ENCODE measurements around the gene CAPN1.
"Not testable (repeated sequence)": the region's sequence is repeated elsewhere in the genome, so short reads cannot be mapped to it uniquely, and the experiment has no call there.

Gene CAPN1

GRCh38 chr11:65148657-65149056 is 33.1 kb upstream of the CAPN1 start:
- Histone ChIP-seq H3K27me3 (ENCODE audit: control insufficient read depth, insufficient read depth, low read length) (no peaks in the 10 kb centered on the region), H3K9ac (ENCODE audit: low read length) (no peak overlapping the region), H3K27ac (ENCODE audit: low read depth, low read length) (no peak overlapping the region), H3K36me3 (ENCODE audit: control insufficient read depth, insufficient read depth, low read length) (no peaks in the 10 kb centered on the region), H3K4me3 (ENCODE audit: low read length) (no peak overlapping the region), H3K4me1 (ENCODE audit: control insufficient read depth, insufficient read depth, low read length) (no peaks in the 10 kb centered on the region)

GRCh38 chr11:65150131-65150508 is 31.6 kb upstream of the CAPN1 start:
- not testable (repeated sequence) for H3K4me1 ChIP-seq (ENCODE audit: control insufficient read depth, insufficient read depth, low read length); H3K9ac ChIP-seq (ENCODE audit: low read length); H3K4me3 ChIP-seq (ENCODE audit: low read length); H3K36me3 ChIP-seq (ENCODE audit: control insufficient read depth, insufficient read depth, low read length); H3K27me3 ChIP-seq (ENCODE audit: control insufficient read depth, insufficient read depth, low read length); H3K27ac ChIP-seq (ENCODE audit: low read depth, low read length)

- Histone ChIP-seq H3K4me1 (ENCODE audit: control insufficient read depth, insufficient read depth, low read length) (no peaks in the 10 kb centered on the region), H3K36me3 (ENCODE audit: control insufficient read depth, insufficient read depth, low read length) (no peaks in the 10 kb centered on the region), H3K4me3 (ENCODE audit: low read length) (no peak overlapping the region), H3K27ac (ENCODE audit: low read depth, low read length) (peak overlapping the region; percentile 18), H3K9ac (ENCODE audit: low read length) (no peak overlapping the region), H3K27me3 (ENCODE audit: control insufficient read depth, insufficient read depth, low read length) (no peaks in the 10 kb centered on the region)
Measured at GRCh38 chr11:65150509-65151299, 31.0 kb upstream of the CAPN1 start.

- H3K4me3 ChIP-seq (ENCODE audit: low read length): no peak overlapping the region
- H3K36me3 ChIP-seq (ENCODE audit: control insufficient read depth, insufficient read depth, low read length): no peaks in the 10 kb centered on the region
- H3K9ac ChIP-seq (ENCODE audit: low read length): no peak overlapping the region
- no peaks in the 10 kb centered on the region for H3K4me1 ChIP-seq (ENCODE audit: control insufficient read depth, insufficient read depth, low read length)
- no peak overlapping the region for H3K27ac ChIP-seq (ENCODE audit: low read depth, low read length)
- H3K27me3 ChIP-seq (ENCODE audit: control insufficient read depth, insufficient read depth, low read length): no peaks in the 10 kb centered on the region
Measured at GRCh38 chr11:65151331-65151899, 30.3 kb upstream of the CAPN1 start.

GRCh38 chr11:65152122-65152521 is 29.6 kb upstream of the CAPN1 start:
- H3K4me1 ChIP-seq (ENCODE audit: control insufficient read depth, insufficient read depth, low read length): no peaks in the 10 kb centered on the region
- H3K27ac ChIP-seq (ENCODE audit: low read depth, low read length): no peak overlapping the region

GRCh38 chr11:65156256-65156655 is 25.5 kb upstream of the CAPN1 start:
- Histone ChIP-seq H3K36me3 (ENCODE audit: control insufficient read depth, insufficient read depth, low read length) (no peaks in the 10 kb centered on the region), H3K27ac (ENCODE audit: low read depth, low read length) (no peak overlapping the region), H3K27me3 (ENCODE audit: control insufficient read depth, insufficient read depth, low read length) (no peaks in the 10 kb centered on the region), H3K9ac (ENCODE audit: low read length) (no peak overlapping the region), H3K4me3 (ENCODE audit: low read length) (no peak overlapping the region), H3K4me1 (ENCODE audit: control insufficient read depth, insufficient read depth, low read length) (no peaks in the 10 kb centered on the region)

More at GRCh38 chr11:65152122-65152521, 29.6 kb upstream of the CAPN1 start:
- Histone ChIP-seq H3K9ac (ENCODE audit: low read length) (no peak overlapping the region), H3K4me3 (ENCODE audit: low read length) (no peak overlapping the region), H3K36me3 (ENCODE audit: control insufficient read depth, insufficient read depth, low read length) (no peaks in the 10 kb centered on the region), H3K27me3 (ENCODE audit: control insufficient read depth, insufficient read depth, low read length) (no peaks in the 10 kb centered on the region)

GRCh38 chr11:65156926-65157325 is 24.8 kb upstream of the CAPN1 start:
- Histone ChIP-seq H3K4me1 (ENCODE audit: control insufficient read depth, insufficient read depth, low read length) (no peaks in the 10 kb centered on the region), H3K36me3 (ENCODE audit: control insufficient read depth, insufficient read depth, low read length) (no peaks in the 10 kb centered on the region), H3K27ac (ENCODE audit: low read depth, low read length) (no peak overlapping the region), H3K27me3 (ENCODE audit: control insufficient read depth, insufficient read depth, low read length) (no peaks in the 10 kb centered on the region), H3K4me3 (ENCODE audit: low read length) (no peak overlapping the region), H3K9ac (ENCODE audit: low read length) (no peak overlapping the region)

GRCh38 chr11:65157336-65157735 is 24.4 kb upstream of the CAPN1 start:
- Histone ChIP-seq H3K36me3 (ENCODE audit: control insufficient read depth, insufficient read depth, low read length) (no peaks in the 10 kb centered on the region), H3K4me3 (ENCODE audit: low read length) (no peak overlapping the region), H3K4me1 (ENCODE audit: control insufficient read depth, insufficient read depth, low read length) (no peaks in the 10 kb centered on the region), H3K9ac (ENCODE audit: low read length) (no peak overlapping the region), H3K27ac (ENCODE audit: low read depth, low read length) (no peak overlapping the region), H3K27me3 (ENCODE audit: control insufficient read depth, insufficient read depth, low read length) (no peaks in the 10 kb centered on the region)

- no peaks in the 10 kb centered on the region for H3K4me1 ChIP-seq (ENCODE audit: control insufficient read depth, insufficient read depth, low read length)
- H3K4me3 ChIP-seq (ENCODE audit: low read length): no peak overlapping the region
- no peaks in the 10 kb centered on the region for H3K27me3 ChIP-seq (ENCODE audit: control insufficient read depth, insufficient read depth, low read length)
- H3K9ac ChIP-seq (ENCODE audit: low read length): no peak overlapping the region
- H3K36me3 ChIP-seq (ENCODE audit: control insufficient read depth, insufficient read depth, low read length): no peaks in the 10 kb centered on the region
- no peak overlapping the region for H3K27ac ChIP-seq (ENCODE audit: low read depth, low read length)
Measured at GRCh38 chr11:65159012-65159411, 22.7 kb upstream of the CAPN1 start.

- no peaks in the 10 kb centered on the region for H3K36me3 ChIP-seq (ENCODE audit: control insufficient read depth, insufficient read depth, low read length)
- no peaks in the 10 kb centered on the region for H3K4me1 ChIP-seq (ENCODE audit: control insufficient read depth, insufficient read depth, low read length)
- no peak overlapping the region for H3K9ac ChIP-seq (ENCODE audit: low read length)
Measured at GRCh38 chr11:65160643-65161042, 21.1 kb upstream of the CAPN1 start.

GRCh38 chr11:65163684-65164083 is 18.0 kb upstream of the CAPN1 start:
- Histone ChIP-seq H3K4me3 (ENCODE audit: low read length) (no peak overlapping the region), H3K4me1 (ENCODE audit: control insufficient read depth, insufficient read depth, low read length) (no peaks in the 10 kb centered on the region), H3K36me3 (ENCODE audit: control insufficient read depth, insufficient read depth, low read length) (no peaks in the 10 kb centered on the region), H3K27me3 (ENCODE audit: control insufficient read depth, insufficient read depth, low read length) (no peaks in the 10 kb centered on the region), H3K27ac (ENCODE audit: low read depth, low read length) (no peak overlapping the region), H3K9ac (ENCODE audit: low read length) (no peak overlapping the region)

More at GRCh38 chr11:65160643-65161042, 21.1 kb upstream of the CAPN1 start:
- H3K4me3 ChIP-seq (ENCODE audit: low read length): no peak overlapping the region
- H3K27me3 ChIP-seq (ENCODE audit: control insufficient read depth, insufficient read depth, low read length): no peaks in the 10 kb centered on the region
- no peak overlapping the region for H3K27ac ChIP-seq (ENCODE audit: low read depth, low read length)

- Histone ChIP-seq H3K36me3 (ENCODE audit: control insufficient read depth, insufficient read depth, low read length) (no peaks in the 10 kb centered on the region), H3K9ac (ENCODE audit: low read length) (no peak overlapping the region)
Measured at GRCh38 chr11:65165410-65166317, 16.1 kb upstream of the CAPN1 start.

More at GRCh38 chr11:65165410-65166317, 16.1 kb upstream of the CAPN1 start:
- Histone ChIP-seq H3K27me3 (ENCODE audit: control insufficient read depth, insufficient read depth, low read length) (no peaks in the 10 kb centered on the region), H3K4me1 (ENCODE audit: control insufficient read depth, insufficient read depth, low read length) (no peaks in the 10 kb centered on the region), H3K27ac (ENCODE audit: low read depth, low read length) (no peak overlapping the region), H3K4me3 (ENCODE audit: low read length) (peak overlapping the region; percentile 40)

Measured in rectal smooth muscle tissue (tissue), 1 donor.